HG03045 (cell line): ENCODE data around the gene LRP5.
"Not testable (repeated sequence)": the region's sequence is repeated elsewhere in the genome, so short reads cannot be mapped to it uniquely, and the experiment has no call there.

Experiments
- ATAC-seq: cut with Tn5 transposase; IDR thresholded peaks from one replicate; pipeline ENCODE4 v1.9.1; 2021; ENCODE audit warnings: mild to moderate bottlenecking, moderate library complexity; ENCODE audit not compliant: unreplicated experiment

The LRP5 gene

DNA sequence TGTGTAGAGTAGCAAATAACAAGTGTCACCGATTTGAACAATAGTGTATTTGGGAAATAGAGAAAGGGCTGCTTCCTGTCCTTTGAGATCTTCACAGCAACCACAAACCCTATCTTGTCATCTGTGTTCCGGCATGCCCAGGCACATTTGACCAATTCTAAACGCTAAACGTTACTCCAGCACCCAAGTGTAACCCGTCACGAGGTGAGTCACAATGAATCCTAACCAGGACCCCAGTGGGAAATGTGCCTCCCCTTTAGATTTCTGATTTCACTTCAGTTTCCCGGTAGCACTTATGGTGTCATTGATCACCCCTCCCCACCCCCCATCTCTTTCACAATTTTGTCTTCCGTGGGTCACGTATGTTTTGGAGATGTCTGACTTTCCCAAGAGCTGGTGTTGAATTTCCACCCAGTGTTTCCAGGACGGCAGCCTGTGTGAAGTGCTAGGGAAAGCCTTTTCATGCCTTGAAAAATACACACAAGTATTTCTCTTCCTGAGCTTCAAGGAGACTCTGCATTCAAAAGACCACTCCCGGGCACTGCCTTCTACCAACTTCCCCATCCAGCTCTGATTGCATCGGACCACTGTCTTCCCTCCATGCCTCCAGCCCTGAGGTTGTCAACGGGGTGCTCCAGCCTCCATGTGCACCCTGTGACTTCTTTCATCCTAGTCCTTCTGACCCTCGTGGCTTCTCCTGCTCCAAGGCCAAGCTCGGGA lies 30.1 kb upstream of the LRP5 start:
- no peak for ATAC-seq

DNA sequence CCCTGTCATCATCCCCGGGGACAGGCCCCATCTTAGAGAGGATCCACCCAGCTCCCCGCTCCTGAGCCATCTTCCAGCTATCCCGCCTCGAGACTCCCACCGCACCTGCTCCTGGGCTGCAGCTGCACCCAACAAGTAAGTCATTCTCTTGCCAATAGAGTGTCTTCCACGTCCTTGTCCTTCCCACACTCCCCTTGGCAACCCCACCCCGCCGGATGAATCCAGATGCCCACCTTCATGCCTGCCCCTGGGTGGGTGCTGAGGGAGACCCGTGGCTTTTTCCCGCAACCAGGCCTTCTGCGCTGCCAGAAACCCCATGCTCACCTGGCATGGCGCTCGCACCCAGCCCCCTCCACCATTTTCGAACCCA lies 29.5 kb upstream of the LRP5 start:
- ATAC-seq: no peak

GRCh38 chr11:68284588-68284987 lies 27.8 kb upstream of the LRP5 start:
- ATAC-seq: not testable (repeated sequence)

DNA sequence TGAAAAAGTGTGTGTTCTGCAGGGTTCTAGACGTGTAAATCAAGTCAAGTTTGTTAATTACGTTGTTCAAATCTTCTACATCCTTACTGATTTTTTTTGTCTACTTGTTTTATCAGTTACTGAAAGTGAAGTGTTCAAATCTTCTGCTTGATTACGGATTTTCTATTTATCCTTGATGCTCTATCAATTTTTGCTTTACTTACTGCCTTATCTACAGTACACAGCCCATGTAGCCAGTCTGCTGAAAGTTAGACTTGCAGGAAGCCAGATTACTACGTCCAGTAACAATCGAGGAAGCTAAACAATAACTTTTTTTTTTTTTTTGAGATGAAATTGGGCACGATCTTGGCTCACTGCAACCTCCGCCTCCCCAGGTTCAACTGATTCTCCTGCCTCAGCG lies 25.0 kb upstream of the LRP5 start:
- no peak for ATAC-seq

- no peak for ATAC-seq
These were observed 22.9 kb upstream of the LRP5 start for GRCh38 chr11:68289456-68289855.

DNA sequence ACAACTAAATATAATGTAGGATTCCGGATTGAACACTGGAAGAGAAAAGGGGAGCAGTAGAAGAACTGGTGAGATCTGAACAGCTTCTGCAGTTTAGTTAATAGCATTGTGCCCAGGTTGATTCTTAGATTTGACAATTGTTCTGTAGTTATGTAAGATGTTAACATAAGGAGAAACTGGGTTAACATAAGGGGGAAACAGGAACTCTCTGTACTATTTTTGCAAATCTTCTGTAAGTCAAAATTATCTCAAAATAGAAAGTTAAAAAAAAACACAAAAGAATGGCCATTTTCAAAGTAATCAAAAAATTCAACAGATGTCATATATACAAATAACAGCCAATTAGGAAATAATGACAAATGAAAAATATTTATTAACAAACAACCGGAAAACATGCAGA lies 18.7 kb upstream of the LRP5 start:
- no peak for ATAC-seq

GRCh38 chr11:68295271-68295670 lies 17.1 kb upstream of the LRP5 start:
- ATAC-seq: no peak

DNA sequence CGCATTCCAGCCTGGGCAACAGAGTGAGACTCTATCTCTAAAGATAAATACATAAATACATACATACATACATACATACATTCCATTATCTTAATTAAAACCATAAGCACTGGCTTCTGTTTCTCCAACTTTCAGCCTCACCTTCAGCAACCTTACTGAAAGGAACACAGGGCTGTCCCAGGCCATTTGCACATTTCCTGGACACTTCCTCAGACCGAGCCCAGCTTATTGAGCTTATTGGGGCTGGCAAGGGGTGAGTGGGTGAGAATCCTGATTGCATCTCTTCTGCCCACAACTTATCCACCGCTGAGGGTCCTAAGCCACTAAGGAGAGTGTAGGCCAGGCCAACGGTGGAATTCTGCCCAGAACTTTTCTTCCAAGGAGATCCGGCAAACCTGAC lies 16.5 kb upstream of the LRP5 start:
- ATAC-seq: no peak

- ATAC-seq: no peak
These were observed 15.9 kb upstream of the LRP5 start for GRCh38 chr11:68296344-68297051.

DNA sequence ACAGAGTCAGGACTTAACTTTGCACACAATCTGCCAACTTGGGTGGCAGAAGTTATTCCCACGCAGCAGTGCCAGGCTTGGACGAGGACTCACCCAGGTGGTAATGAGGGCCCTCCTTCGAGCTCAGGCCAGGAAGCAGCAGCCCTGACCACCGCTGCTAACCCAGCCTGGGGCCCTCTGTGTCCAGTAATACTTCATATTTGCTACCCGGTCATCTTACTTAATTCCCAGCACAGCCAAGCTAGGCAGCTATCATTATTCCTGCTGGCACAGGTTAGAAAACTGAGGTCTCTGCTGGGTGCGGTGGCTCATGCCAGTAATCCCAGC lies 15.4 kb upstream of the LRP5 start:
- ATAC-seq: no peak

- no peak for ATAC-seq
These were observed 14.9 kb upstream of the LRP5 start for GRCh38 chr11:68297494-68297811.

- no peak for ATAC-seq
These were observed 14.4 kb upstream of the LRP5 start for GRCh38 chr11:68297812-68298658.

DNA sequence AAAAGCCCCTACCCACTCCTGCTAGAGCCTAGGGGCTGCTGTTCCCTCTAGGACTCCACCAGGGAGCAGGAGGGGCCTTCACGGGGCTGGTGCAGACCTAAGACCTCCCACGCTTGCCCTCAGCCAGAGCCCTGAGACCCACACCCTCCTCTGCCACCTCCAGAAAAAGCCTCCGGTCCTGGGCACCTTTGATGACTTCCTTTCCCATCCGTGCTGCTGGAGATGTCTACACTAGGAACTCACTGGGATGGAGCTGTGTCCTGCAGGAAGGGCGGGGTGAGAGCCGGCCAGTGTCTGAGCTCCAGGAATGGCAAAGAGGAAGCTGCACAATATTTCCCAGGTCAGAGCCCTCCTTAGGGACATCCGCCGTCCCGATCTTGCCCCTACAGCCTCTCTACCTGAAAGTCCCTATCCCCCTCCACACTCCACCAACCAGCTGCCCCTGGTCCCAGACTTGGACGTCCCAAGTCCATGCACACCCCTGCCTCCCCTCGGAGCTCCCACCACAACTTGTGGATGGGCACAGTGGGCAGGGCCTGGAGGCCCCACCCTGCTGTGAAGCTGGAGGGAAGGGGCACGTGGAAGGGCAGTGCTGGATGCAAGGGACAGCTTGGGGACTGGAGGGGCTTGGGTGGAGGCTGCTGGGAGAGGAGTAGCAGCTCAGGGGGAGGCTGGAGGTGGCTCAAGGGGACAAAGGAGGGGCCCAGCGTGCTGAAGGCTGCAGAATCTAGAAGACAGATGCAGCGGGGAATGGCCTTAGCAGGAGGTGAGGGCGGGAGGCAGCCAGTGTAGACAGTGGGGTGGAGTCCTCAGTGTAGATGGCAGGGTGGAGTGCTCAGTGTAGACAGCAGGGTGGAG lies 13.5 kb upstream of the LRP5 start:
- no peak for ATAC-seq

DNA sequence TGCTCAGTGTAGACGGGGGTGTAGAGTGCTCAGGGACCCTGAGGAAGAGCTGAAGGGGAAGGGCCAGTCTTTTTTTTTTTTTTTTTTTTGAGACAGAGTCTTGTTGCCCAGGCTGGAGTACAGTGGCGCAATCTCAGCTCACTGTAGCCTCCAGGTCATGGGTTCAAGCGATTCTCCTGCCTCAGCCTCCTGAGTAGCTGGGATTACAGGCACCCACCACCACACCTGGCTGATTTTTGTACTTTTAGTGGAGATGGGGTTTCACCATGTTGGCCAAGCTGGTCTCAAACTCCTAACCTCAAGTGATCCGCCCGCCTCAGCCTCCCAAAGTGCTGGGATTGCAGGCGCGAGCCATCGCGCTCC lies 12.9 kb upstream of the LRP5 start:
- not testable (repeated sequence) for ATAC-seq

DNA sequence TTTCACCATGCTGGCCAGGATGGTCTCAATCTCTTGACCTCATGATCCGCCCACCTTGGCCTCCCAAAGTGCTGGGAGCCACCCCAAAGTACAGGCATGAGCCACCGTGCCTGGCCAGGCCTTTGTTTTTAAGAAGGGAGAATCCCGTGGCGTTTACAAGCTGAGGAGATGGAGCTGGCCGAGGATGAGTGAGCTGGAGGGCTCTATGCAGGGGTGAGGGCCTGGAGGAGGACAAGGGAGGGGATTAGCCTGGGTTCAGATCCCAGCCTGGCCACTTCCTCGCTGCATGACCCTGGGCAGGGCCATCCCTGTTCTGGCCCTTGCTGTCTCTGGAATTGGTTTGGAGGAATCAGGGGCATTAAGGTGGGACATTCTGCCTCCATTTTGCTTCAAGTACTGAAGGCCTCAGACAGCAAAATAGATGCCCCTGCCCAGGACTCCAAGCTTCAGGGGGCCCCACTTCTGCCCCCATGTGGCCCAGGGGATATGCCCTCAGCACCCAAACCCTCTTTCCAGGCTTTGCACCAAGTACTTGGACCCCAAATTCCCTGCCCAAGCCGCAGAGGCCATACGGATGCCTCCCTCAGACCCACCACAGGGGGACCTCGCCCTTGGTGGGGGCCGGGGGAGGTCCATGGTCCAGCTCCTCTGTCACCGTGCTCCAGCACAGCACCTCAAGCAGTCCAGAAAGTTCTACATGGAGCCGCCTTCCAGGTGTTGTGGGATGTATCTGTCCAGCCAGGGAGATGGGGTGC lies 12.1 kb upstream of the LRP5 start:
- ATAC-seq: no peak

DNA sequence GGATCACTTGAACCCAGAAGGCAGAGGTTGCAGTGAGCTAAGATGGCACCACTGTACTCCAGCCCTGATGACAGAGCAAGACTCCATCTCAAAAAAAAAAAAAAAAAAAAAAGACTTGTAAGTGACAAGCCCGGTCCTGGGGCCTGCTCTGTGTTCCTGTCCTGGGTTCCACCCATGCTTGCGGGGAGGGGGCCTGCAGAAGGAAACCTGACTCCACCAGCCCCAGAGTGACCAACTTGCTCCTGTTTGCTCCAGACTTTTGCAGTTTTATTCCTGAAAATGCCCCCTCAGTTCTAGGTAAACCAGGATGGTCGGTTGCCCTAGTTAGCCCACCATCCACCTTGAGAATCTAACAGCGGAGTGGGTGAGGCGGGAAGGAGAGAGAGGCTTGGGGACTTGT lies 10.1 kb upstream of the LRP5 start:
- ATAC-seq: no peak

DNA sequence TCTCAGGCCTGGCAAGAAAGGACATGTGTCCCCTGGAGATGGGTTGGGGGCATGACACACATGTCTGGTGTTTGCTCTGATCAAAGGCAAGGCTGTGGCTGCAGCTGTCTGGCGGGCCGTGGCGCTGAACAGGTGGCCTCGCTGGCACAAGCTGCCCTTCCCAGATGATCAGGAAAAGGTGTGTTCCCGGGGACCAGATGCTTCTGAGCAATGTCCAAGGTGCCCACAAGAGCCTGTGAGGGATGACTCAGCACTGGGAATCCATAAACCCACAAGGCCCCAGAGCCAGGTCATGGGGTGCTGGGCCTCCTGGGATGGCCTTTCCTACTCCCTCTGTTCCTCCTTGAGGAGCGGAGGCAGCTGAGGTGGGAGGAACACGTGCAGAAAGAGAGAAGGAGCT lies 9.7 kb upstream of the LRP5 start:
- ATAC-seq: no peak

GRCh38 chr11:68303083-68303482 lies 9.3 kb upstream of the LRP5 start:
- ATAC-seq: no peak

DNA sequence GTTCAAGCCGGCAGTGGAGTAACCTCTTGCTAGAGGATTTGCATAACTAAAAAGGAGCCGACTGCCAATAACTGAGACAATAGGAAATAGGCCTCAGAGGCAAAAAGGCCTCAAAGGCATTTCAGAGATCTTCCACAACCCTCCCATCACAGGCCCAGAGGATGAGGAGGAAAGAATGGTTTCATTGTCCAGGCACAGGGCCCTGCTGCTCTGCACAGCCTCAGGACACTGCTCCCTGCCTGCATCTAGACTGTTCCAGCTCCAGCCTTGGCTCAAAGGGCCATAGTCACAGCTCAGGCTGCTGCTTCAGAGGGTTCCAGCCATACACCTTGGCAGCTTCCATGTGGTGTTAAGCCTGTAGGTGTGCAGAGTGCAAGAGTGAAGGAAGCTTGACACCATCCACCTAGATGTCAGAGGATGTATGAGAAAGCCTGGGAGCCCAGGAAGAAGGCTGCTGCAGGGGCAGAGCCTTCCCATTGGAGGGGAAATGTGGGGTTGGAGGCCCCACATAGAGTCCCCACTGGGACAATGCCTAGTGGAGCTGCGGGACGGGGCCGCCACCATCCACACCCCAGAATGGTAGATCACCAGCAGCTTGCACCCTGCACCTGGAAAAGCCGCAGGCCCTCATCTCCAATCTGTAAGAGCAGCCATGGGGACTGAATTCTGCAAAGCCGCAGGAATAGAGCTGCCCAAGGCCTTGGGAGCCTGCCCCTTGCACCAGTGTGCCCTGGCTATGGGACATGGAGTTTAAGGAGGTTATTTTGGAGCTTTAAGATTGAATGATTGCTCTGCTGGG lies 8.2 kb upstream of the LRP5 start:
- ATAC-seq: no peak

GRCh38 chr11:68306636-68307035 lies 5.8 kb upstream of the LRP5 start:
- ATAC-seq: no peak
